ENCODE measurements around the gene IL1RL1. TPM values are rescaled to one million over a fixed set of nuclear protein-coding genes. Genes with fewer than 3 reads are reported as not detected.

The IL1RL1 gene
- total RNA-seq, 2 experiments from 2014 or later = not detected

DNA sequence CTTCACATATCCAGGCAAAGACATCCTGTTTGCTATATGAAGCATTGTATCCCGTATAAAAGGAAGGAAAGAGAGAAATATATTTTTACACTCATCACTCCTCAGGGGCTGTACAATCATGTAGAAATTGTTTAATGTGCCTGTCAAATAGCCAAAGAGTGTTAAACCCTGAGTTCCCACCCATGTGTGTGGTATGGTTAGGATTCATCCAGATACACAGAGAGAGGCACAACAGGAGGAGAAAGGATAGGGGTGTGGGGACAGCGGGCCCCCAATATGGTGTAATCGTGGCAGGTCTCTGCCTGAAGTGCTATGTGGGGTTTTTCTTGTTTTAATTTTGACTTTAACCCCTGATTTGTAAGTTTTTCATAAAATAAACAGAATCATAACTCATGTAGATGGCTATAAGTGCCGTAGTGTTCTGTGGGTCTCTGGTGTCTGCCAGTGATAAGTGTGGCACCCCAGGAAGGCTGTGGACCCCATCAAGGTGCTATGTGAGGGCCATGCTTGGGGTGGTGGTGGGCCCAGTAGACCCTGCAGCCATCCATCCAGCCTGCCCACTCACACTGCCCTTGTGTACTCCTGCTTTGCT, 34.1 kb downstream of the IL1RL1 start:
- POLR2A ChIA-PET = no interaction called here
- Histone ChIP-seq H3K36me3 (ENCODE audit: insufficient read depth, low read length) (no peaks in the 10 kb centered on the region), H3K4me1 (ENCODE audit: insufficient read depth, low read length) (no peaks in the 10 kb centered on the region), H3K27me3 (ENCODE audit: control insufficient read depth in 1 of 2, insufficient read depth in 2 of 2, low read length in 2 of 2) (no peaks in the 10 kb centered on the region), H3K9me3 (ENCODE audit: control insufficient read depth in 1 of 2, insufficient read depth in 1 of 2, low read length in 2 of 2) (no peaks in the 10 kb centered on the region), H3K4me3 (ENCODE audit: low read length) (no peak overlapping the region), H3K27ac (ENCODE audit: low read depth in 1 of 2, low read length in 2 of 2) (no peak overlapping the region)
- intact Hi-C loops (cut with DNase I, micrococcal nuclease) = loop anchor here in 1 of 2 experiments (5.0 kb wide), 1 partner anchor 42 kb away; no protein-coding TSS in a partner anchor
- TF ChIP-seq, protein P1, sequence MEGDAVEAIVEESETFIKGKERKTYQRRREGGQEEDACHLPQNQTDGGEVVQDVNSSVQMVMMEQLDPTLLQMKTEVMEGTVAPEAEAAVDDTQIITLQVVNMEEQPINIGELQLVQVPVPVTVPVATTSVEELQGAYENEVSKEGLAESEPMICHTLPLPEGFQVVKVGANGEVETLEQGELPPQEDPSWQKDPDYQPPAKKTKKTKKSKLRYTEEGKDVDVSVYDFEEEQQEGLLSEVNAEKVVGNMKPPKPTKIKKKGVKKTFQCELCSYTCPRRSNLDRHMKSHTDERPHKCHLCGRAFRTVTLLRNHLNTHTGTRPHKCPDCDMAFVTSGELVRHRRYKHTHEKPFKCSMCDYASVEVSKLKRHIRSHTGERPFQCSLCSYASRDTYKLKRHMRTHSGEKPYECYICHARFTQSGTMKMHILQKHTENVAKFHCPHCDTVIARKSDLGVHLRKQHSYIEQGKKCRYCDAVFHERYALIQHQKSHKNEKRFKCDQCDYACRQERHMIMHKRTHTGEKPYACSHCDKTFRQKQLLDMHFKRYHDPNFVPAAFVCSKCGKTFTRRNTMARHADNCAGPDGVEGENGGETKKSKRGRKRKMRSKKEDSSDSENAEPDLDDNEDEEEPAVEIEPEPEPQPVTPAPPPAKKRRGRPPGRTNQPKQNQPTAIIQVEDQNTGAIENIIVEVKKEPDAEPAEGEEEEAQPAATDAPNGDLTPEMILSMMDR (IDR thresholded peaks at IDR 0.05) = no peak
- Mint-ChIP-seq H3K27me3 (no peaks in the 10 kb centered on the region), H3K4me3 (no peak overlapping the region), H3K27ac (no peak overlapping the region), H3K36me3 (ENCODE audit: low read depth) (no peaks in the 10 kb centered on the region), H3K9me3 (no peaks in the 10 kb centered on the region), H3K4me1 (ENCODE audit: low read depth) (no peaks in the 10 kb centered on the region)
- no peak for DNase-seq
- ATAC-seq (ENCODE audit: poor library complexity) = no peak
- CTCF ChIA-PET = no interaction called here

DNA sequence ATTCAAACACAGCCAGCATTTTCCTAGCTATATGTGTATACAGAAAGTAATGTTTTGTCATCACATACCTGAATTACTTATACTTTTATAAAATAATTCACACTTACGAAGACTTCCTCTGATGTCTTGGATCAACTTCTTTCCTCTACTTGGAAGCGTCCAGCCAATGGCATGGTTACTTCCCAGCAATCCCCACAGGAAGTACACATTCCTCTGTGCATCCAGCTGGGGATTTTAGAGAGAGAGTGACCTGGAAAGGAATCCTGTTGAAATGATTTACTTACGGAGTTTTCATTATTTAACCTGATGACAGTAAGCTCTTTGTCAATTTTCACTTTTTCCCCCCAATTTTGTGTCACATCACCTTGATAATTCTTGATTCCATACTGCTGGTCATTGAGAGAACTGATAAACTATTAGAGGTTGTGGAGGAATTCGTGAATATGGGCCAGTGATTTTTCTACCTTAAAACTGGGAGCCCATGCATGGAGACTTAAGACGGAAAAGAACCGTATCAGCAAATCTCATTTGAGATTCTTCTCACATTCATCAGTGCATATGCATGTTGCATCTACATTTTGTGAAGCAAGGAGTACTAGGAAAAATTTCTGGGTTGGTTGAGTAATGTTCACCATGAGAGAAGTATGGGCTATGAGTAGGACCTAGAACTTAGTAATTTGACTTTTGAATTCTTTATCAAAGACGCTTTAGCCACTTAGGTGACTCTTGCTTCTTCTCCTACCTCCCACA, 35.2 kb downstream of the IL1RL1 start:
- Mint-ChIP-seq H3K27ac (no peak overlapping the region), H3K4me1 (ENCODE audit: low read depth) (no peaks in the 10 kb centered on the region)
- CTCF ChIA-PET = interaction anchor here (0.5 kb wide), 1 partner anchor 106 kb away, joined by 3 read pairs; no protein-coding TSS in a partner anchor

DNA sequence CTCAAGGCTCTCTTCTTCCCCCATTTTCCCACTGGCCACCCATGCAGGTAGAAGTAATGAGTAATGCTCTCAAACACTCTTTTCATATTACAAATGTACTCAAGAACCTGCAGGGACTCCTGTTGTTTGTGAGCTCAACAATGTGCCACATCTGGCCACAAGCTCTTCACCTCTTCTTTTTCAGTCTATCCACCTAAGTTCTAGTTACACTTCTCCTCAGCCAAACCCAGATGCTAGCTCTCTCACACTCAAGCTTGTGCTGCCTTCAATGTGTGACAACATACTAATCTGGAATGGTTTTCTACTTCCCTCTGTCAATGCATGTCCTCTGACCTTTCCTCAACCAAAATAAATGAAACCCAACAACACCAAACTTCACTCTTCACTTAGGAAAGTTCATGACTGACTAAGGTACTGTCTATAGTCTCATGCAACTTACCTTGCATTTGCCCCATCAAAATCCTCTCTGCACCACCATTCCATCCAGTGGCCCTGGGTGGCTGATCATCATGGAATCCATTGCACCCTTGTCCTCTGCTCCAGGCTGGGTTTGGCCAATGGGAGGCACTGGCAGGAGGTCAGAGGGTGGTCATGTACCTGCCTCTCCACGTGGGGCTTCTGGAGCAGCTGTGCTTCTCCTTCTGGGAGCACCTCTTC, 38.9 kb downstream of the IL1RL1 start:
- ChIA-PET CTCF (no interaction called here), POLR2A (no interaction called here)
- Histone ChIP-seq H3K27me3 (ENCODE audit: control insufficient read depth in 1 of 2, insufficient read depth in 2 of 2, low read length in 2 of 2) (no peaks in the 10 kb centered on the region), H3K9me3 (ENCODE audit: control insufficient read depth in 1 of 2, insufficient read depth in 1 of 2, low read length in 2 of 2) (no peaks in the 10 kb centered on the region), H3K4me1 (ENCODE audit: insufficient read depth, low read length) (peaks cover under 1% of the 10 kb centered on the region), H3K27ac (ENCODE audit: low read depth in 1 of 2, low read length in 2 of 2) (no peak overlapping the region), H3K4me3 (ENCODE audit: low read length) (no peak overlapping the region), H3K36me3 (ENCODE audit: insufficient read depth, low read length) (no peaks in the 10 kb centered on the region)
- ATAC-seq (ENCODE audit: poor library complexity) (no peak), DNase-seq (no peak)
- TF ChIP-seq, protein P1 (IDR thresholded peaks at IDR 0.05) = no peak
- H3K4me1 Mint-ChIP-seq (ENCODE audit: low read depth) = peaks cover 1% of the 10 kb centered on the region
- H3K27me3 Mint-ChIP-seq = no peaks in the 10 kb centered on the region
- H3K36me3 Mint-ChIP-seq (ENCODE audit: low read depth) = no peaks in the 10 kb centered on the region
- intact Hi-C loops (cut with DNase I, micrococcal nuclease) = no loop called here
- no peak overlapping the region for H3K27ac Mint-ChIP-seq
- no peak overlapping the region for H3K4me3 Mint-ChIP-seq
- H3K9me3 Mint-ChIP-seq = no peaks in the 10 kb centered on the region

More for the DNA sequence above, 35.2 kb downstream of the IL1RL1 start:
- POLR2A ChIA-PET = no interaction called here
- H3K9me3 Mint-ChIP-seq = no peaks in the 10 kb centered on the region
- H3K27me3 Mint-ChIP-seq = no peaks in the 10 kb centered on the region
- H3K4me1 ChIP-seq (ENCODE audit: insufficient read depth, low read length) = no peaks in the 10 kb centered on the region
- H3K4me3 Mint-ChIP-seq = no peak overlapping the region
- H3K4me3 ChIP-seq (ENCODE audit: low read length) = no peak overlapping the region
- no peaks in the 10 kb centered on the region for H3K27me3 ChIP-seq (ENCODE audit: control insufficient read depth in 1 of 2, insufficient read depth in 2 of 2, low read length in 2 of 2)
- intact Hi-C loops (cut with DNase I, micrococcal nuclease) = loop anchor here in 1 of 2 experiments (5.0 kb wide), 1 partner anchor 41 kb away; no protein-coding TSS in a partner anchor
- no peaks in the 10 kb centered on the region for H3K36me3 Mint-ChIP-seq (ENCODE audit: low read depth)
- TF ChIP-seq, protein P1 (IDR thresholded peaks at IDR 0.05) = no peak
- H3K36me3 ChIP-seq (ENCODE audit: insufficient read depth, low read length) = no peaks in the 10 kb centered on the region
- ATAC-seq (ENCODE audit: poor library complexity) (no peak), DNase-seq (no peak)
- H3K27ac ChIP-seq (ENCODE audit: low read depth in 1 of 2, low read length in 2 of 2) = no peak overlapping the region
- no peaks in the 10 kb centered on the region for H3K9me3 ChIP-seq (ENCODE audit: control insufficient read depth in 1 of 2, insufficient read depth in 1 of 2, low read length in 2 of 2)

All from CD4-positive, alpha-beta T cell (primary cell).